ENCODE results near the gene CES4A. TPM values are rescaled to one million over a fixed set of nuclear protein-coding genes. Genes with fewer than 3 reads are reported as not detected.
A peak's percentile ranks its signal among the peaks of the same experiment; 100 is the strongest.

The CES4A gene
- total and polyA plus RNA-seq, 9 of the 15 experiments (the other 6 are each of a cell fraction or from before 2014, with no cell fraction given): 0.09 to 0.13 (median 0.11) TPM; not detected in 6

DNA sequence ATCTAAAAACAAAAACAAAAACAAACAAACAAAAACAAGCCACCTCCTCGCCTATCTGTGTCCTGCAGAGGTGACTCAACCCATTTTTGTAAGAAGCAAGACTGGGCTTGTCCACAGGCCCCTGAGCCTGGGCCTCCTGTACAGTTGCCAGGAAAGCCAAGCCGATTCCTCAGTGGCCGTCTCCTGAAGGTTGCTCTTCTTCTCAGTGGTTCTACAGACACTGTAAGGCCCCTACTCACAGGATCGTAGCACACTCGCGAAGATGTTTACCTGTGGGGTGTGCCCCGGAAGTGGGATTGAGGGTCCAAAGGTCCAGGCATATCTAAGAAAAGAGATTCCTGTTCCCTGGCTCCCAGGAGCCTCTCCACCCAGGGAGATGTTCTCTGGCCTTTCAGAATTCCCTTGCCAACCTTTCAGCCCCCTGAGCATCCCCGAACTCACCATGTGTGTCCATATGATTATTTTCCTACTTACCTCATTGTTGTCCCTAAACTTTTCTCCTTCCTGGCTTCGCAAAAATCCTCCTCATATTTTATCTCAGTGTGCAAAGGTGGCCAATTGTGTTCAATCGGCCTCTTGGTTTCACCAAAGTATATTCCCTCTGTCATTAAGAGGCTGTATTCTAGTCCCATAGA lies 34.8 kb upstream of the CES4A start:
- no peak for TF ChIP-seq ZNF431 (CRISPR knock-in tag; IDR thresholded peaks at IDR 0.05)
- TF ChIP-seq FOSL1 (tag; conservative IDR thresholded peaks at IDR 0.05): peak; percentile 72
- TF ChIP-seq, protein P1, sequence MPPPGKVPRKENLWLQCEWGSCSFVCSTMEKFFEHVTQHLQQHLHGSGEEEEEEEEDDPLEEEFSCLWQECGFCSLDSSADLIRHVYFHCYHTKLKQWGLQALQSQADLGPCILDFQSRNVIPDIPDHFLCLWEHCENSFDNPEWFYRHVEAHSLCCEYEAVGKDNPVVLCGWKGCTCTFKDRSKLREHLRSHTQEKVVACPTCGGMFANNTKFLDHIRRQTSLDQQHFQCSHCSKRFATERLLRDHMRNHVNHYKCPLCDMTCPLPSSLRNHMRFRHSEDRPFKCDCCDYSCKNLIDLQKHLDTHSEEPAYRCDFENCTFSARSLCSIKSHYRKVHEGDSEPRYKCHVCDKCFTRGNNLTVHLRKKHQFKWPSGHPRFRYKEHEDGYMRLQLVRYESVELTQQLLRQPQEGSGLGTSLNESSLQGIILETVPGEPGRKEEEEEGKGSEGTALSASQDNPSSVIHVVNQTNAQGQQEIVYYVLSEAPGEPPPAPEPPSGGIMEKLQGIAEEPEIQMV (tag; conservative IDR thresholded peaks at IDR 0.05; ENCODE audit: low read depth): no peak
- peak; percentile 10; the same call in 1 of the 2 replicates for TF ChIP-seq PHF8 (IDR thresholded peaks at IDR 0.05; ENCODE audit: borderline replicate concordance, low read length)
- BruUV-seq (replicated peaks): no TSS peak

More for the DNA sequence above, 34.8 kb upstream of the CES4A start:
- no peaks in the 10 kb centered on the region for H3K36me3 ChIP-seq (ENCODE audit: control insufficient read depth, insufficient read depth, low read length)
- CTCF ChIA-PET (ENCODE audit: low intra/inter-chr PET ratio): interaction anchor here (0.6 to 2.0 kb wide), 6 partner anchors 11 to 147 kb away, joined by 3 to 12 read pairs (median 6); no protein-coding TSS in a partner anchor
- H2AFZ ChIP-seq (ENCODE audit: low read depth, low read length): peak overlapping the region; percentile 84
- in situ Hi-C loops (cut with MboI) (loop anchor here (25.0 kb wide), 2 partner anchors 209 to 459 kb away; partner anchors contain the start of genes B3GNT9, FBXL8, HSF4 and NOL3), intact Hi-C loops (cut with micrococcal nuclease) (loop anchor here (2.0 to 10.0 kb wide), 6 partner anchors 23 to 511 kb away; partner anchors contain the start of genes FBXL8, FHOD1, MATCAP1 and SLC9A5)
- H3K4me2 ChIP-seq (ENCODE audit: insufficient read depth, low read length): no peak overlapping the region
- no peaks in the 10 kb centered on the region for H3K9me1 ChIP-seq (ENCODE audit: control insufficient read depth, insufficient read depth, low read length)
- no peak overlapping the region for H3K27ac ChIP-seq (ENCODE audit: extremely low read depth, low read depth, low read length)
- WGBS (ENCODE audit: insufficient coverage, low coverage, missing lambda C conversion rate): 25% methylated on average over 10 of the region's 10 CpGs
- no peak for DNase-seq (ENCODE audit: extremely low read depth in 1 of 4, low spot score in 3 of 4)
- H3K4me1 ChIP-seq (replicated peaks in 1 of 2; ENCODE audit: control insufficient read depth in 2 of 2, insufficient read depth in 2 of 2, low read length in 2 of 2): peaks cover 4 to 7% of the 10 kb centered on the region in 2 experiments; a peak in 2 of 5 replicates
- no peak for FAIRE-seq
- peak; percentile 38; the same call in 1 of the 3 replicates for ATAC-seq
- H3K4me3 ChIP-seq: no peak overlapping the region
- H3K79me2 ChIP-seq (ENCODE audit: control insufficient read depth, insufficient read depth, low read length): no peaks in the 10 kb centered on the region
- POLR2A ChIA-PET: interaction anchor here (0.6 to 1.5 kb wide), 5 partner anchors 10 to 445 kb away, joined by 3 read pairs; no protein-coding TSS in a partner anchor
- no peaks in the 10 kb centered on the region for H3K27me3 ChIP-seq (ENCODE audit: control insufficient read depth in 2 of 2, insufficient read depth in 2 of 2, low read length in 2 of 2)
- no peaks in the 10 kb centered on the region for H4K20me1 ChIP-seq (replicated peaks; ENCODE audit: control insufficient read depth, insufficient read depth, low read length)
- peaks cover 2% of the 10 kb centered on the region for H3K9me3 ChIP-seq (replicated peaks; ENCODE audit: control insufficient read depth, insufficient read depth, low read depth, low read length)
- H3K9ac ChIP-seq (ENCODE audit: insufficient read depth in 1 of 2, low read depth in 2 of 2, low read length in 2 of 2): peak overlapping the region; percentile 31 to 38; a peak in 2 of 4 replicates

Measured in K562 (cell line).